Liver (tissue), 9 donors: ENCODE data around the gene DCDC2B. TPM values are rescaled to one million over a fixed set of nuclear protein-coding genes. Genes with fewer than 3 reads are reported as not detected.

Experiments
- DNase-seq: peaks from one replicate; pipeline ENCODE4 v3.0.0-alpha.2; 2017; ENCODE audit warnings: low spot score
- H3K27ac ChIP-seq, 2 donors: one replicate each; pipeline ENCODE4 v1.7.0; 2013; ENCODE audit warnings: inconsistent platforms in 2 of 2, low read length in 2 of 2, control low read depth in 1 of 2, low read depth in 1 of 2, mild to moderate bottlenecking in 1 of 2
- H3K27me3 ChIP-seq, 4 donors: one replicate each; pipeline versions ENCODE4 v1.6.1 to v1.7.0; 2013; ENCODE audit warnings: low read length in 3 of 4, inconsistent platforms in 1 of 4, mild to moderate bottlenecking in 1 of 4, moderate library complexity in 1 of 4; ENCODE audit not compliant: control insufficient read depth in 4 of 4, insufficient read depth in 4 of 4
- H3K36me3 ChIP-seq, 4 donors: one replicate each; pipeline versions ENCODE4 v1.6.1 to v1.7.0; 2013; ENCODE audit warnings: low read length in 3 of 4, mild to moderate bottlenecking in 3 of 4, low read depth in 1 of 4, moderate library complexity in 1 of 4; ENCODE audit not compliant: control insufficient read depth in 4 of 4, insufficient read depth in 3 of 4
- H3K4me1 ChIP-seq, 4 donors: one replicate each; pipeline versions ENCODE4 v1.6.1 to v1.7.0; 2013; ENCODE audit warnings: low read length in 3 of 4, mild to moderate bottlenecking in 3 of 4, moderate library complexity in 1 of 4; ENCODE audit not compliant: control insufficient read depth in 4 of 4, insufficient read depth in 4 of 4
- H3K4me3 ChIP-seq, 3 donors: one replicate each; pipeline versions ENCODE4 v1.6.1 to v1.7.0; 2013; ENCODE audit warnings: low read length in 3 of 3, control low read depth in 1 of 3, low read depth in 1 of 3, mild to moderate bottlenecking in 1 of 3
- H3K9ac ChIP-seq, 2 donors: one replicate each; pipeline ENCODE4 v1.7.0; 2013; ENCODE audit warnings: low read length in 2 of 2, mild to moderate bottlenecking in 2 of 2, moderate library complexity in 2 of 2, control low read depth in 1 of 2, low read depth in 1 of 2
- H3K9me3 ChIP-seq, 4 donors: one replicate each; pipeline versions ENCODE4 v1.6.1 to v1.7.0; 2013; ENCODE audit warnings: low read length in 3 of 4; ENCODE audit not compliant: control insufficient read depth in 4 of 4
- EGR1 ChIP-seq, 2 donors: IDR thresholded peaks; 2 replicates each; pipeline ENCODE4 v1.6.1; 2016 to 2018; ENCODE audit warnings: antibody characterized with exemption in 2 of 2, low read depth in 2 of 2
- GABPA ChIP-seq, 2 donors: IDR thresholded peaks in 1 of 2; conservative IDR thresholded peaks in 1 of 2; 2 replicates each; pipeline ENCODE4 v1.6.1; 2016; ENCODE audit warnings: antibody characterized with exemption in 2 of 2, mild to moderate bottlenecking in 1 of 2, moderate library complexity in 1 of 2
- HNF4A ChIP-seq, 2 donors: conservative IDR thresholded peaks; 2 replicates each; pipeline ENCODE4 v1.6.1; 2016; ENCODE audit warnings: antibody characterized with exemption in 2 of 2, mild to moderate bottlenecking in 2 of 2
- RAD21 ChIP-seq, 2 donors: IDR thresholded peaks; 2 replicates each; pipeline ENCODE4 v1.6.1; 2016; ENCODE audit warnings: antibody characterized with exemption in 2 of 2, mild to moderate bottlenecking in 2 of 2
- RXRA ChIP-seq, 2 donors: IDR thresholded peaks; 2 replicates each; pipeline ENCODE4 v1.6.1; 2017 to 2018; ENCODE audit warnings: antibody characterized with exemption in 2 of 2, mild to moderate bottlenecking in 1 of 2
- TAF1 ChIP-seq: conservative IDR thresholded peaks from 2 replicates; pipeline ENCODE4 v1.6.1; 2016; ENCODE audit warnings: antibody characterized with exemption, mild to moderate bottlenecking
- YY1 ChIP-seq: IDR thresholded peaks from 2 replicates; pipeline ENCODE4 v1.6.1; 2016; ENCODE audit warnings: antibody characterized with exemption, mild to moderate bottlenecking
- WGBS: extraction: QIAGEN DNeasy Blood & Tissue Kit; methylation state at CpG from one replicate; pipeline ENCODE4 v1.1.7; 2013; 5-methylcytosine and 5-hydroxymethylcytosine counted together
- polyA plus RNA-seq, 2 donors: library from polyadenylated mRNA; stranded (reverse) in 1 of 2; unstranded in 1 of 2; fragments of 200-250 nt in 1 of 2; fragments of >200 nt in 1 of 2; fragmentation: Nextera tagmentation in 1 of 2; extraction: Ambion mirVana in 1 of 2; gene quantifications; one replicate each; pipeline versions ENCODE4 v1.2.1 to v1.2.3, GENCODE V29; 2013 to 2015
- total RNA-seq, 2 donors: library from RNA; depleted of rRNA; stranded (reverse); fragments of >200 nt; gene quantifications; one replicate each; pipeline ENCODE4 v1.2.3, GENCODE V29; 2014
- TF ChIP-seq, protein P1 (sequence below): IDR thresholded peaks from 2 replicates; pipeline ENCODE4 v1.6.1; 2016; ENCODE audit warnings: antibody characterized with exemption
- TF ChIP-seq, protein P2 (sequence below): IDR thresholded peaks from 2 replicates; pipeline ENCODE4 v1.6.1; 2016; ENCODE audit warnings: antibody characterized with exemption
- donor health status: healthy.
- donor health status: healthy.
- donor health status: healthy.
- donor health status: healthy.
- donor health status: healthy.

DCDC2B gene
- total and polyA plus RNA-seq, 4 donors, result 0.08 TPM; not detected in 3

DNA sequence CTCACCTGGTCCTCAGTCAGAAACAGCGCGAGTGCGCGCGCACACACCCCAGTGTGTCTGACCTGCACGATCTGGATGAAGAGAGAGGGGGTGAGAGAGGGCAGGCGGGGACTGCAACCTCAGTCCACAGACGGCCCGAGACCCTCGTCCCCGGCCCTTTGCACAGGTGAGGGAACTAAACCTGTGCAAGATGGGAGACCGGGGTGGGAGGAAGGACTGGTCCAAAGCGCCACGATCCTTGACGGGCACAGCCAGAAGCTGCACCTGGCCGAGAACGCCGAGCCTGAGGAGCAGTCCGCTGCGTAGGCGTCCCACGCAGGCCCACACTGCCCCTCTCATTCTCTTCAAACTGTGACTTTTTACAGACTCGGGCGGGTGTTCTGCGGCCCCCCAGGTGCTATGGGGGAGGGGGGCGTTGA, 3.9 kb upstream of the DCDC2B start:
- Histone ChIP-seq H3K27ac (no peak overlapping the region), H3K36me3 (no peaks in the 10 kb centered on the region), H3K9ac (peak overlapping the region in 1 of 2 donors; percentile 20), H3K27me3 (no peaks in the 10 kb centered on the region), H3K4me1 (peaks cover 3 to 34% (median 23%) of the 10 kb centered on the region in 4 donors), H3K4me3 (peak overlapping the region; percentile 62 to 74 (median 64)), H3K9me3 (no peaks in the 10 kb centered on the region)
- 29% methylated on average over 26 of the region's 26 CpGs for WGBS
- TF ChIP-seq, protein P1, sequence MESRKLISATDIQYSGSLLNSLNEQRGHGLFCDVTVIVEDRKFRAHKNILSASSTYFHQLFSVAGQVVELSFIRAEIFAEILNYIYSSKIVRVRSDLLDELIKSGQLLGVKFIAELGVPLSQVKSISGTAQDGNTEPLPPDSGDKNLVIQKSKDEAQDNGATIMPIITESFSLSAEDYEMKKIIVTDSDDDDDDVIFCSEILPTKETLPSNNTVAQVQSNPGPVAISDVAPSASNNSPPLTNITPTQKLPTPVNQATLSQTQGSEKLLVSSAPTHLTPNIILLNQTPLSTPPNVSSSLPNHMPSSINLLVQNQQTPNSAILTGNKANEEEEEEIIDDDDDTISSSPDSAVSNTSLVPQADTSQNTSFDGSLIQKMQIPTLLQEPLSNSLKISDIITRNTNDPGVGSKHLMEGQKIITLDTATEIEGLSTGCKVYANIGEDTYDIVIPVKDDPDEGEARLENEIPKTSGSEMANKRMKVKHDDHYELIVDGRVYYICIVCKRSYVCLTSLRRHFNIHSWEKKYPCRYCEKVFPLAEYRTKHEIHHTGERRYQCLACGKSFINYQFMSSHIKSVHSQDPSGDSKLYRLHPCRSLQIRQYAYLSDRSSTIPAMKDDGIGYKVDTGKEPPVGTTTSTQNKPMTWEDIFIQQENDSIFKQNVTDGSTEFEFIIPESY, result no peak
- TF ChIP-seq TAF1 (no peak), HNF4A (conservative IDR thresholded peaks at IDR 0.05) (no peak), RAD21 (IDR thresholded peaks at IDR 0.05) (no peak)
- no peak for DNase-seq

DNA sequence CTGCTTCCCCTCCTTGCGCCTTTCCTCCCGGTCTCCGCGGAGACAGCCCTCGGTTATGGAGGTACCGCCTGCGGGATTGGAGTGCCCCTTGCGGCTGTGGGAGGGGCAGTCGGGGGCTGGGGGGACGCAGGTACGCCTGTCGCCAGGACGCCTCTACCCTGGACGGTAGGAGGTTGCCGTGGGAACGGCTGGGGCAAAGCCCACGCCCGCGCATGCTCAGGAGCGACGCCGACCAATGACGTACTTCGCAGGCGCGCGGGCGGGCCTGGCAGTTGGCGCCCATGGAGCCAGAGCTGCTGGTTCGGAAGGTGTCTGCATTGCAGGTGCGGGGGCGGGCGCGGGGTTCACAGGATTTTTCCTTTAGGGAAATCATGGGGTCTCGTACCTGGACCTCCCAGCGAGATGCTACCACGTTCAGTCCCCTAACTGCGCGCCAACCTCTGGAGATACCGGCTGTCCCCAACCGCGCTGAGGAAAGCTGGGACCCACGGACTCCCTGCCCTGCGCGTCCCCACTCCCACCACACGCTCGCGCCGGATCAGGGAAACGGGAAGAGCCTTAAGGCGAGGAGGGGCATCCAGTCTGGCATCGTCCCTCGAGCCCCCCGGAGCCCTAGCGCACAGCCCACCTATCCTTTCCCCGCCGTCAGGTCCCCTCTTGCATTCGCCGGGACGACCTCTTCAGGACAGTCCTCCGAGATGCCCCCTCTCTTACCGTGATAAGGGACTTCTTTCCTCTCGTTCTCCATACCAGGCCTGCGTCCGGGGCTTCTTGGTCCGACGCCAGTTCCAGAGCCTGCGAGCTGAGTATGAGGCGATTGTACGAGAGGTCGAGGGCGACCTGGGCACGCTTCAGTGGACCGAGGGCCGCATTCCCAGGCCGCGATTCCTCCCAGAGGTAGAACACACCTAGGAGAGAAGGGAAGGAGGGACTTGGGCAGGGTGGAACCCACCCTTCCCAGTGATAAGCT, 3.2 kb upstream of the DCDC2B start, which contains the start of gene IQCC:
Gene IQCC, plus strand, starts transcription at position 271 of the 970 bp plus-strand sequence. Its CDS starts 11 bp downstream, at position 282.
- 1% methylated on average over 77 of the region's 77 CpGs for WGBS
- H3K9ac ChIP-seq, result peak within 1 kb of the TSS; percentile 49 to 66

DNA sequence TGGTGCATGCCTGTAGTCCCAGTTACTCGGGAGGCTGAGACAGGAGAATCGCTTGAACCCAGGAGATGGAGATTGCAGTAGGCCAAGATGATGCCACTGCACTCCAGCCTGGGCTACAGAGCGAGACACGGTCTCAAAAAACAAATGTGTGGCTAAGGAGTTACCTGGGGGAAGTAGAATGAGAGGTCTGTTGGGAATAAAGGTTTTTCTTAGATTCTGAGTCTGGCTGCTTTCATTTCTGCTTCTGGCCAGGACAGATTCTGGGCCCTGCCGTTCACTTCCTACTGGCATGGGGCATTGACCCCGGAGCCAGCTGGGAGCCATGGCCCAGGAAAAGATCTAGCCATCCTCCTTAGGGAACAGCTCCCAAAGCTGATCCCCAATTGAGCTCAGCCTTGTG, 420 bp upstream of the DCDC2B start:
- Histone ChIP-seq H3K27me3 (no peaks in the 10 kb centered on the region), H3K36me3 (no peaks in the 10 kb centered on the region), H3K4me3 (no peak overlapping the region), H3K4me1 (peaks cover 3 to 15% (median 12%) of the 10 kb centered on the region in 4 donors), H3K9me3 (no peaks in the 10 kb centered on the region), H3K9ac (no peak overlapping the region), H3K27ac (no peak overlapping the region)
- TF ChIP-seq, protein P2, sequence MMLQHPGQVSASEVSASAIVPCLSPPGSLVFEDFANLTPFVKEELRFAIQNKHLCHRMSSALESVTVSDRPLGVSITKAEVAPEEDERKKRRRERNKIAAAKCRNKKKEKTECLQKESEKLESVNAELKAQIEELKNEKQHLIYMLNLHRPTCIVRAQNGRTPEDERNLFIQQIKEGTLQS, result no peak
- peak in 1 of 2 donors; percentile 41 for TF ChIP-seq RXRA (IDR thresholded peaks at IDR 0.05)
- WGBS, result 75% methylated on average over 6 of the region's 6 CpGs
- no peak for DNase-seq

More for the DNA sequence above, 3.2 kb upstream of the DCDC2B start, which contains the start of gene IQCC:
- H3K4me3 ChIP-seq, result peak within 1 kb of the TSS; percentile 62 to 74 (median 64)
- no peak within 1 kb of the TSS for H3K27ac ChIP-seq
- peaks cover 3 to 26% (median 16%) of the 10 kb centered on the region in 4 donors for H3K4me1 ChIP-seq
- no peaks in the 10 kb centered on the region for H3K36me3 ChIP-seq
- H3K27me3 ChIP-seq, result no peaks in the 10 kb centered on the region
- no peaks in the 10 kb centered on the region for H3K9me3 ChIP-seq
- peak; percentile 87 for DNase-seq
- no peak for TF ChIP-seq GABPA (IDR thresholded peaks at IDR 0.05 in 1 of 2, conservative IDR thresholded peaks at IDR 0.05 in 1 of 2)
- TF ChIP-seq EGR1 (IDR thresholded peaks at IDR 0.05; ENCODE audit: low read depth in 2 of 2), result peak; percentile 93 to 98
- TF ChIP-seq YY1, result peak; percentile 78
